ENCODE results near the gene ACYP1. TPM values are rescaled to one million over a fixed set of nuclear protein-coding genes. Genes with fewer than 3 reads are reported as not detected.

ACYP1 gene
- total RNA-seq, 2 donors from 2014 or later = 8.3 to 9.9 TPM

- intact Hi-C loops (cut with DNase I) = no loop called here
- Histone ChIP-seq H3K27me3 (no peaks in the 10 kb centered on the region), H3K4me3 (no peak overlapping the region), H3K9me3 (no peaks in the 10 kb centered on the region), H3K36me3 (replicated peaks in 1 of 2; ENCODE audit: insufficient read depth in 1 of 2, low read depth in 2 of 2) (no peaks in the 10 kb centered on the region), H3K4me1 (no peaks in the 10 kb centered on the region), H3K27ac (no peak overlapping the region)
- no peak for TF ChIP-seq CTCF (IDR thresholded peaks at IDR 0.05)
- TF ChIP-seq POLR2A (IDR thresholded peaks at IDR 0.05) = no peak
- DNase-seq (no peak), ATAC-seq (no peak)
- 68 to 79% methylated on average over 4 of the region's 4 CpGs for WGBS, 2 donors
Measured at GRCh38 chr14:75025082-75025481, 38.7 kb downstream of the ACYP1 start.

GRCh38 chr14:75023108-75023507 lies 40.7 kb downstream of the ACYP1 start:
- H3K9me3 ChIP-seq = no peaks in the 10 kb centered on the region
- ATAC-seq (no peak), DNase-seq (no peak)
- WGBS, 2 donors = 91 to 100% methylated on average over 1 of the region's 1 CpG
- no peak for TF ChIP-seq CTCF (IDR thresholded peaks at IDR 0.05)
- TF ChIP-seq POLR2A (IDR thresholded peaks at IDR 0.05) = no peak
- peaks cover 13% of the 10 kb centered on the region for H3K4me1 ChIP-seq
- no peak overlapping the region for H3K4me3 ChIP-seq
- H3K27me3 ChIP-seq = no peaks in the 10 kb centered on the region
- intact Hi-C loops (cut with DNase I) = no loop called here
- H3K36me3 ChIP-seq (replicated peaks in 1 of 2; ENCODE audit: insufficient read depth in 1 of 2, low read depth in 2 of 2) = no peaks in the 10 kb centered on the region
- H3K27ac ChIP-seq = no peak overlapping the region

GRCh38 chr14:75022655-75023054 lies 41.2 kb downstream of the ACYP1 start:
- TF ChIP-seq CTCF (IDR thresholded peaks at IDR 0.05) (peak in 5 of 7 experiments; percentile 6 to 17 (median 11)), POLR2A (IDR thresholded peaks at IDR 0.05) (no peak)
- peaks cover 18% of the 10 kb centered on the region for H3K4me1 ChIP-seq
- WGBS, 2 donors = 65 to 72% methylated on average over 8 of the region's 8 CpGs
- intact Hi-C loops (cut with DNase I) = no loop called here
- no peak overlapping the region for H3K4me3 ChIP-seq
- no peaks in the 10 kb centered on the region for H3K27me3 ChIP-seq
- peaks cover 0 to under 1% of the 10 kb centered on the region in 2 donors for H3K36me3 ChIP-seq (replicated peaks in 1 of 2; ENCODE audit: insufficient read depth in 1 of 2, low read depth in 2 of 2)
- DNase-seq (no peak), ATAC-seq (no peak)
- H3K9me3 ChIP-seq = no peaks in the 10 kb centered on the region
- H3K27ac ChIP-seq = no peak overlapping the region

GRCh38 chr14:75018694-75019093 lies 45.1 kb downstream of the ACYP1 start:
- H3K9me3 ChIP-seq = no peaks in the 10 kb centered on the region
- no peaks in the 10 kb centered on the region for H3K27me3 ChIP-seq
- TF ChIP-seq POLR2A (IDR thresholded peaks at IDR 0.05) = no peak
- no peak for TF ChIP-seq CTCF (IDR thresholded peaks at IDR 0.05)
- H3K4me1 ChIP-seq = peaks cover 19% of the 10 kb centered on the region
- DNase-seq (peak; percentile 45 to 77 (median 70)), ATAC-seq (peak; percentile 96)
- intact Hi-C loops (cut with DNase I) = no loop called here
- peak overlapping the region; percentile 11 to 78 (median 61) for H3K27ac ChIP-seq
- H3K4me3 ChIP-seq = no peak overlapping the region
- peaks cover 0 to 14% of the 10 kb centered on the region in 2 donors for H3K36me3 ChIP-seq (replicated peaks in 1 of 2; ENCODE audit: insufficient read depth in 1 of 2, low read depth in 2 of 2)
- 17 to 23% methylated on average over 3 of the region's 3 CpGs for WGBS, 2 donors

GRCh38 chr14:75016815-75017214 lies 47.0 kb downstream of the ACYP1 start:
- intact Hi-C loops (cut with DNase I) = no loop called here
- no peaks in the 10 kb centered on the region for H3K27me3 ChIP-seq
- WGBS, 2 donors = 89 to 95% methylated on average over 3 of the region's 3 CpGs
- H3K27ac ChIP-seq = peak overlapping the region in 1 of 4 donors; percentile 18
- peaks cover 19% of the 10 kb centered on the region for H3K4me1 ChIP-seq
- DNase-seq = no peak
- peaks cover 0 to 15% of the 10 kb centered on the region in 2 donors for H3K36me3 ChIP-seq (replicated peaks in 1 of 2; ENCODE audit: insufficient read depth in 1 of 2, low read depth in 2 of 2)
- TF ChIP-seq CTCF (IDR thresholded peaks at IDR 0.05) = no peak
- ATAC-seq = no peak
- no peaks in the 10 kb centered on the region for H3K9me3 ChIP-seq
- H3K4me3 ChIP-seq = no peak overlapping the region

Data from body of pancreas (tissue), 4 donors.